GM13976 (cell line): ENCODE data around the gene ZDHHC11B.
"Not testable (repeated sequence)": the region's sequence is repeated elsewhere in the genome, so short reads cannot be mapped to it uniquely, and the experiment has no call there.

ENCODE experiments used
- DNase-seq: peaks from one replicate; pipeline ENCODE4 v3.0.0; 2012; ENCODE audit warnings: low spot score
- CTCF ChIP-seq: IDR thresholded peaks from 2 replicates; pipeline ENCODE4 v1.5.1; 2012; ENCODE audit warnings: borderline replicate concordance, mild to moderate bottlenecking; ENCODE audit not compliant: insufficient read depth; ENCODE audit errors: extremely low read depth, missing control alignments, control extremely low read depth
- in situ Hi-C: fragments of 300-500 bp; cut with MboI; formaldehyde crosslinking; loops from one replicate; pipeline ENCODE4 v1.12.0; 2022; ENCODE audit warnings: low sequenced_read_pairs, mixed read lengths, inconsistent platforms; ENCODE audit not compliant: unreplicated experiment

The ZDHHC11B gene

DNA sequence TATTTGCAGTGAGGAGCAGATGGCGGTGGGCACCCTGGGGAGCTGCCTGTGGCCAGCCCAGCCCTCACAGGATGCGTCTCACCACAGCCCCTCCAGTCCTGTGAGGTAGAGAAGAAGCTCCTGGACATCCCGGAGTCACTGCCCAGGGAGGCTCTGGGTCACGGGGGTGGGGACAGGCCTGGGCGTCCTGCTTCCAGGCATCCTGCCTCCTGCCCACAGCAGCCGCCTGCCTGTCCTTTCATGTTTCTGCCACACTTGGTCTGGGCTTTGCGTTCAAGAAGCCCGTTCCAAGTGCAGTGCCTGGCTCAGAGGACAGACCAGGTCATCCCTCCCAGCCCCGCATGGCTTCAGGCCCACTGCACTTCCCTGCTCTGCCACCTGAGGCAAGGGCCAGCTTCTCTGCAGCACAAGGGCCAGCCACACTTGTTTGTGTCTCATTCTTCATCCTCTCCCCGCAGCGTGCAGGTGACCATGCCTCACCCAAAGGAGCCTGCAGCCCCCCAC, 38.2 kb downstream of the ZDHHC11B start:
- in situ Hi-C loops = loop anchor here (25.0 kb wide), 1 partner anchor 91 kb away; no protein-coding TSS in a partner anchor
- no peak for TF ChIP-seq CTCF
- DNase-seq = no peak

GRCh38 chr5:745272-746142, 39.0 kb downstream of the ZDHHC11B start:
- in situ Hi-C loops = loop anchor here (25.0 kb wide), 1 partner anchor 92 kb away; no protein-coding TSS in a partner anchor
- DNase-seq = not testable (repeated sequence)

- in situ Hi-C loops = loop anchor here (25.0 kb wide), 1 partner anchor 93 kb away; no protein-coding TSS in a partner anchor
- not testable (repeated sequence) for DNase-seq
These were observed 40.7 kb downstream of the ZDHHC11B start for GRCh38 chr5:743696-744404.

DNA sequence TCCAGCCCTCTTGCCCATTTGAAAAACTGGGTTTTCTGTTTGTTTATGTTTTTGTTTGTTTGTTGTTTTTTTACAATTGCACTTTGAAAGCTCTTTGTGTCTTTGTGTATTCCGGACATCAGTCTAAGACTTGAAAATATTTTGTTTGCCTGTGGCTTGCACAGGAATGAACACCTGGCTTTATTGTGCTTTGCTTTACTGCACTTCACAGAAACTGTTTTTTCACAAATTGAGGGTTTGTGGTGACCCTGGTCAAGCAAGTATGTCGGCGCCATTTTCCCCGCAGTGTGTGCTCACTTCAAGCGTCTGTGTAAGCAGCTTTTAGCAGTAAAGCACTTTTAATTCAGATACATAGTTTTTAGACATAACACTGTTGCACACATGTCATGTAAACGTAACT, 42.3 kb downstream of the ZDHHC11B start:
- in situ Hi-C loops = loop anchor here (25.0 kb wide), 1 partner anchor 95 kb away; no protein-coding TSS in a partner anchor
- not testable (repeated sequence) for DNase-seq

- in situ Hi-C loops = loop anchor here (25.0 kb wide), 1 partner anchor 103 kb away; no protein-coding TSS in a partner anchor
- not testable (repeated sequence) for DNase-seq
These were observed 50.4 kb downstream of the ZDHHC11B start for GRCh38 chr5:734145-734544.

DNA sequence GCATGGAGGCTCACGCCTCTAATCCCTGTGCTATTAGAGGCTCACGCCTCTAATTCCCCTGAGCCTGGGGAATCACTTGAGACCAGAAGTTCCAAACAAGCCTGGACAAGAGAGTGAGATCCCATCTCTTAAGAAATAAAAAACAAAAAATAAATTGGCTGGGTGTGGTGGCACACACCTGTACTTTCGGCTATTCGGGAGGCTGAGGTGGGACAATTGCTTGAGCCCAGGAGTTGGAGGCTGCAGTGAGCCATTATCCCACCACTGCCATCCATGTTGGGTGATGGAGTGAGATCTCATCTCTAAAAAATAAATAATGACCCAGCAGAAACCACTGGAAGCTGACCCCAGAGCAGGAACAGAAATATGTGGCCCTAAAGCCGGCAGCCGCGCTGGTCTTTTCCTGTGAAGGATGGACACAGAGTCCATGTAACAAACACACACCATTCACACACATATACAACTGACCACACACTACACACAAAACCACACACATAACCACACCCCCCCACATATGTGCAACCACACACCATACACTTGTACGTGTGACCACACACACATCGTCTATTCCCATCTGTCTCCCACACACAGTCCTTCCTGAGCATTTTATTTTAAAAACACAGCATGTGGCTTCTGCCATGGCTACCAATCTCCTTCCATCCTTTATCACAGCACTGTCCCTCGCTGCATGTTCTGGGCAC, 51.6 kb downstream of the ZDHHC11B start:
- not testable (repeated sequence) for DNase-seq
- in situ Hi-C loops = loop anchor here (25.0 kb wide), 1 partner anchor 104 kb away; no protein-coding TSS in a partner anchor

DNA sequence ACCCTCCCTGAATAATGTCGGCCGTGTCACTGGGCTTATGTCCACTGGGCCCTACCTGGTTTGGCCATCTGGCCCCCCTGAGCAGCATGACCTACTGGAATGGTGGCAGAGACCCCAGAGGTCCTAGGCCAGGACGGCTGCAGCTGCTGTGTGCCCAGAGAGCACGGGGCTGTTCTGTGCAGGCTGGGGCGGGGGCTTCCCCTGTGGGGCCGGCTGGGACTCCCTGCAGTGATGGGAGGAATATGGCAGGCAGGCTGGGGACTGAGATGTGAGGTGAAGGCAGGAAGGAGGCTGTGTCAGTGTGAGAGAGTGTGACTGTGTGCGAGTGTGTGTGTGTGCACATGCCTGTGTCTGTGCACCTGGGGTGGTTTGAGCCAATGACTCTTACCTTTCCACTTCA, 55.3 kb downstream of the ZDHHC11B start:
- in situ Hi-C loops = loop anchor here (25.0 kb wide), 1 partner anchor 108 kb away; no protein-coding TSS in a partner anchor
- DNase-seq = not testable (repeated sequence)

- in situ Hi-C loops = loop anchor here (25.0 kb wide), 1 partner anchor 110 kb away; no protein-coding TSS in a partner anchor
- DNase-seq = not testable (repeated sequence)
These were observed 57.4 kb downstream of the ZDHHC11B start for GRCh38 chr5:727087-727486.

GRCh38 chr5:723865-724264, 60.7 kb downstream of the ZDHHC11B start:
- DNase-seq, in situ Hi-C loops: not testable (repeated sequence)

DNA sequence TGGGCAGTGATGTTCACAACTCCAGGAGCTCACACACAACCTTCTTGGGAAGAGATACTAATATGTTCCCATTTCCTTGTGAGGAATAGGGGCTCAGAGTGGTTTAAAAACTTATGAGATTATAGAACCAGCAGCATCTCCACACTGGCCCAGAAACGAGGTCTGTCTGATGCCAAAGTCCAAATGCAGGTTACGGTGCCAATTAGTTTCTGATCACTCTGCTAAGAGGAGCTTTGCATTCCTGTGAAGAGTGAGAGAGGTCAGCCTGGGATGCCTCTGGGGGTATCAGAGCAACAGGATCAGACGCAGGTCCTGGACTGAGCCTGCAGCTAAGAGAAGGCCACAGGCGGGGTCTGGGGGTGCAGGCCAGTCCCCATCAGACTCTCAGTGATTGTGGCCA, 61.2 kb downstream of the ZDHHC11B start:
- DNase-seq, in situ Hi-C loops: not testable (repeated sequence)

DNA sequence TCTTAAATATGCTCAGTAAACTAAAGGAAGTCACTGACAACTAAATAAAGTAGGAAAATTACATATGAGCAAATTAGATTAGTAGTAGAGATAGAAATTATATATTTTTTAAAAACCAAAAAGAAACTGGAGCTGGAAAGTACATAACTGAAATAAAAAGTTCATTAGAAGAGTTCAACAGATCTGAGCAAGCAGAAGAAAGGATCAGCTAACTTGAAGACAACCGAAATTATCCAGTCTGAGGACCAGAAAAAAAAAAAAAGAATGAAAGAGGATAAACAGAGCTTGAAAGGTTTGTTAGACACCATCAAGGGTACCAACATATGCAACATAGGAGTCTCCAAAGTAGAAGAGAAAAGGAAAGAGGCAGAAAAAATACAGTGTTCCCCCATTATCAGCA, 65.2 kb downstream of the ZDHHC11B start:
- in situ Hi-C loops, DNase-seq: not testable (repeated sequence)

DNA sequence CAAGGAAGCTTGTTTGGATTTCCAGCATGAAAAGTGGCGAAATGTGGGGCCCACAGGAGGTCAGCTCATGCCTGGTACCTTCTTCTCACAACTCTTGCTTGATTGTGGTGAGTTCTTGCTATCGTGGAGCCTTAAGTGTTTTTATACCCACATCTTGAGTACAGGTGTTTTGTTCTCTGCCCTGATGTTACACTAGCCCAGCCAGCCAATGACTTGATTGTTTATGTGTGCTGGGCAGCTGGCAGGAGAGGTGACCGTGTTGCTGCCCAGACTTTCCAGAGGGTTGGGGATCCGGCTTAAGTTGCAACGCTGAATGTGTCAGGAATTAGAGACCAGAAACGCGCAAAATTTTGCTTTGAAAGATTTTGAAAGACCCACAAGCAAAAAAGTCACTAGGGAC, 67.4 kb downstream of the ZDHHC11B start:
- no peak for DNase-seq
- in situ Hi-C loops = no loop called here
- no peak for TF ChIP-seq CTCF

DNA sequence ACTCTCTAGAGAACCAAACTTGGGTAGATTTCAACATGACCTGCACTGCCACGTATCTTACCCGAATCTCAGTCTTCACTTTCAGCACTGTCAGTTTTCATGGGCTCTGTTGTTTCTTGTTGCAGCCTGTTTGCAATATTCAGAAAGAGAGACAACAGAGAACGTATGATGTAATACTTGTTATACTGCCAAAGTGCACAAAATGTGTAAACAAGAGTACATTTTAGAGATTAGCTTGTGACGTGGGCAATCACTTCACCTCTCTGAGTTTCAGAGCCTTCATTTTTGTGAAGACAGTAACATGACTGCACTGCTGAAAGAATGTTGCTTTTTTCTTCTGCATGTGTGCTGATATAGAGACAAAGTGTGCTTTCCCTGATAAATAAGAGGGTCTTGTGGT, 67.8 kb downstream of the ZDHHC11B start:
- DNase-seq, in situ Hi-C loops: not testable (repeated sequence)

- in situ Hi-C loops, DNase-seq: not testable (repeated sequence)
These were observed 68.9 kb downstream of the ZDHHC11B start for GRCh38 chr5:715636-716035.
